Subcutaneous abdominal adipose tissue (tissue), 5 donors: ENCODE measurements around the gene STK17A.

Experiments
- H3K27ac ChIP-seq: one replicate; pipeline ENCODE4 v1.7.0; 2013; ENCODE audit warnings: low read depth, mild to moderate bottlenecking, inconsistent platforms, low read length, moderate library complexity
- H3K27me3 ChIP-seq, 5 donors: one replicate each; pipeline ENCODE4 v1.7.0; 2013; ENCODE audit warnings: low read length in 5 of 5, inconsistent platforms in 1 of 5; ENCODE audit not compliant: control insufficient read depth in 5 of 5, insufficient read depth in 4 of 5
- H3K36me3 ChIP-seq, 5 donors: one replicate each; pipeline ENCODE4 v1.7.0; 2013; ENCODE audit warnings: low read length in 5 of 5; ENCODE audit not compliant: control insufficient read depth in 5 of 5, insufficient read depth in 5 of 5
- H3K4me1 ChIP-seq, 5 donors: one replicate each; pipeline ENCODE4 v1.7.0; 2013; ENCODE audit warnings: low read length in 5 of 5, mild to moderate bottlenecking in 3 of 5, moderate library complexity in 1 of 5; ENCODE audit not compliant: control insufficient read depth in 5 of 5, insufficient read depth in 5 of 5
- H3K4me3 ChIP-seq, 5 donors: one replicate each; pipeline ENCODE4 v1.7.0; 2013; ENCODE audit warnings: low read length in 5 of 5, low read depth in 1 of 5
- H3K9ac ChIP-seq, 5 donors: one replicate each; pipeline ENCODE4 v1.7.0; 2013; ENCODE audit warnings: low read length in 5 of 5, mild to moderate bottlenecking in 4 of 5, moderate library complexity in 3 of 5
- H3K9me3 ChIP-seq, 5 donors: one replicate each; pipeline ENCODE4 v1.7.0; 2013; ENCODE audit warnings: low read length in 5 of 5; ENCODE audit not compliant: control insufficient read depth in 5 of 5
- donor health status: healthy.
- donor health status: healthy.
- donor health status: healthy.
- donor health status: healthy.
- donor health status: healthy.

Gene STK17A

GRCh38 chr7:43649755-43650274 lies 66.9 kb downstream of the STK17A start:
- H3K4me1 ChIP-seq = peaks cover 20 to 68% (median 33%) of the 10 kb centered on the region in 5 donors
- H3K9me3 ChIP-seq = no peaks in the 10 kb centered on the region
- peak overlapping the region; percentile 54 for H3K27ac ChIP-seq
- H3K9ac ChIP-seq = no peak overlapping the region
- H3K4me3 ChIP-seq = no peak overlapping the region
- peaks cover 0 to 7% (median 5%) of the 10 kb centered on the region in 5 donors for H3K36me3 ChIP-seq
- no peaks in the 10 kb centered on the region for H3K27me3 ChIP-seq

- Histone ChIP-seq H3K4me1 (peaks cover 20 to 63% (median 33%) of the 10 kb centered on the region in 5 donors), H3K9me3 (no peaks in the 10 kb centered on the region), H3K27me3 (no peaks in the 10 kb centered on the region), H3K36me3 (peaks cover 0 to 7% (median 7%) of the 10 kb centered on the region in 5 donors), H3K4me3 (no peak overlapping the region), H3K27ac (peak overlapping the region; percentile 54), H3K9ac (no peak overlapping the region)
Measured at GRCh38 chr7:43650457-43651052, 67.6 kb downstream of the STK17A start.

GRCh38 chr7:43652364-43652763 lies 69.5 kb downstream of the STK17A start:
- Histone ChIP-seq H3K36me3 (peaks cover 0 to 5% (median 0%) of the 10 kb centered on the region in 5 donors), H3K4me3 (no peak overlapping the region), H3K4me1 (peaks cover 12 to 45% (median 22%) of the 10 kb centered on the region in 5 donors), H3K27me3 (no peaks in the 10 kb centered on the region), H3K9ac (no peak overlapping the region), H3K27ac (no peak overlapping the region), H3K9me3 (no peaks in the 10 kb centered on the region)

GRCh38 chr7:43653466-43653865 lies 70.6 kb downstream of the STK17A start:
- no peak overlapping the region for H3K9ac ChIP-seq
- peaks cover 0 to 5% (median 0%) of the 10 kb centered on the region in 5 donors for H3K36me3 ChIP-seq
- peaks cover 4 to 34% (median 11%) of the 10 kb centered on the region in 5 donors for H3K4me1 ChIP-seq
- no peaks in the 10 kb centered on the region for H3K27me3 ChIP-seq
- H3K27ac ChIP-seq = no peak overlapping the region
- no peak overlapping the region for H3K4me3 ChIP-seq
- H3K9me3 ChIP-seq = no peaks in the 10 kb centered on the region

- H3K27me3 ChIP-seq = no peaks in the 10 kb centered on the region
- H3K9me3 ChIP-seq = no peaks in the 10 kb centered on the region
- H3K9ac ChIP-seq = no peak overlapping the region
- H3K27ac ChIP-seq = no peak overlapping the region
- H3K4me1 ChIP-seq = peaks cover 0 to 28% (median 7%) of the 10 kb centered on the region in 5 donors
- H3K36me3 ChIP-seq = peaks cover 0 to 9% (median 0%) of the 10 kb centered on the region in 5 donors
- no peak overlapping the region for H3K4me3 ChIP-seq
Measured at GRCh38 chr7:43653891-43654504, 71.1 kb downstream of the STK17A start.

GRCh38 chr7:43655584-43655983 lies 72.7 kb downstream of the STK17A start:
- H3K9ac ChIP-seq = no peak overlapping the region
- no peaks in the 10 kb centered on the region for H3K9me3 ChIP-seq
- H3K36me3 ChIP-seq = peaks cover 0 to 9% (median 0%) of the 10 kb centered on the region in 5 donors
- H3K27me3 ChIP-seq = no peaks in the 10 kb centered on the region
- no peak overlapping the region for H3K4me3 ChIP-seq
- peaks cover 0 to 12% (median 4%) of the 10 kb centered on the region in 5 donors for H3K4me1 ChIP-seq
- no peak overlapping the region for H3K27ac ChIP-seq

- no peak overlapping the region for H3K4me3 ChIP-seq
- H3K4me1 ChIP-seq = peaks cover 0 to 4% (median 0%) of the 10 kb centered on the region in 5 donors
- no peak overlapping the region for H3K9ac ChIP-seq
- no peaks in the 10 kb centered on the region for H3K9me3 ChIP-seq
- H3K27me3 ChIP-seq = no peaks in the 10 kb centered on the region
- H3K36me3 ChIP-seq = peaks cover 0 to 9% (median 0%) of the 10 kb centered on the region in 5 donors
- no peak overlapping the region for H3K27ac ChIP-seq
Measured at GRCh38 chr7:43656997-43657396, 74.1 kb downstream of the STK17A start.

- H3K9me3 ChIP-seq = no peaks in the 10 kb centered on the region
- peaks cover 0 to 12% (median 0%) of the 10 kb centered on the region in 5 donors for H3K36me3 ChIP-seq
- H3K27me3 ChIP-seq = no peaks in the 10 kb centered on the region
- peaks cover 0 to 3% (median 0%) of the 10 kb centered on the region in 5 donors for H3K4me1 ChIP-seq
- no peak overlapping the region for H3K9ac ChIP-seq
- no peak overlapping the region for H3K27ac ChIP-seq
- H3K4me3 ChIP-seq = no peak overlapping the region
Measured at GRCh38 chr7:43658718-43659548, 76.0 kb downstream of the STK17A start.

- no peak overlapping the region for H3K27ac ChIP-seq
- no peak overlapping the region for H3K9ac ChIP-seq
- peaks cover 0 to 12% (median 0%) of the 10 kb centered on the region in 5 donors for H3K36me3 ChIP-seq
- H3K27me3 ChIP-seq = no peaks in the 10 kb centered on the region
- H3K4me3 ChIP-seq = no peak overlapping the region
- no peaks in the 10 kb centered on the region for H3K4me1 ChIP-seq
- H3K9me3 ChIP-seq = no peaks in the 10 kb centered on the region
Measured at GRCh38 chr7:43659549-43659896, 76.6 kb downstream of the STK17A start.

GRCh38 chr7:43660141-43660540 lies 77.2 kb downstream of the STK17A start:
- Histone ChIP-seq H3K27me3 (no peaks in the 10 kb centered on the region), H3K9ac (no peak overlapping the region), H3K36me3 (peaks cover 0 to 12% (median 0%) of the 10 kb centered on the region in 5 donors), H3K4me3 (no peak overlapping the region), H3K27ac (no peak overlapping the region), H3K9me3 (no peaks in the 10 kb centered on the region), H3K4me1 (no peaks in the 10 kb centered on the region)
